Type B pancreatic cell (in vitro differentiated cells): Measurements from ENCODE around the gene PLEKHA6. TPM values are rescaled to one million over a fixed set of nuclear protein-coding genes. Genes with fewer than 3 reads are reported as not detected.

Source experiments
- DNase-seq: peaks from one replicate; pipeline ENCODE4 v3.0.0; 2021; ENCODE audit warnings: mixed read lengths; ENCODE audit not compliant: unreplicated experiment; ENCODE audit errors: extremely low spot score
- H3K27ac Mint-ChIP-seq: 2 replicates; pipeline ENCODE4 v1.8.0; 2021; ENCODE audit warnings: mild to moderate bottlenecking, mixed read lengths
- H3K27me3 Mint-ChIP-seq: 2 replicates; pipeline ENCODE4 v1.8.0; 2021; ENCODE audit warnings: mixed read lengths
- H3K36me3 Mint-ChIP-seq: 2 replicates; pipeline ENCODE4 v1.8.0; 2021; ENCODE audit warnings: mixed read lengths
- H3K4me1 Mint-ChIP-seq: one replicate; pipeline ENCODE4 v1.8.0; 2021; ENCODE audit warnings: mixed read lengths; ENCODE audit not compliant: unreplicated experiment
- H3K4me3 Mint-ChIP-seq: 2 replicates; pipeline ENCODE4 v1.8.0; 2021; ENCODE audit warnings: mild to moderate bottlenecking, mixed read lengths
- H3K9me3 Mint-ChIP-seq: 2 replicates; pipeline ENCODE4 v1.8.0; 2021; ENCODE audit warnings: mixed read lengths
- CTCF ChIP-seq: fragments of 200-600 bp; sonication (generic); conservative IDR thresholded peaks from 2 replicates; pipeline ENCODE4 v1.5.0; 2021; ENCODE audit warnings: antibody characterized with exemption, mild to moderate bottlenecking
- total RNA-seq: library from RNA; stranded (reverse); gene quantifications from 2 replicates; pipeline ENCODE4 v1.2.1, GENCODE V29; 2021; ENCODE audit warnings: low replicate concordance

The PLEKHA6 gene
- total RNA-seq, 1 donor from 2014 or later: 37.8 TPM

- Mint-ChIP-seq H3K4me1 (peaks cover 50% of the 10 kb centered on the region), H3K36me3 (peaks cover 11% of the 10 kb centered on the region), H3K27me3 (no peaks in the 10 kb centered on the region), H3K27ac (no peak overlapping the region), H3K4me3 (no peak overlapping the region), H3K9me3 (no peaks in the 10 kb centered on the region)
- no peak for DNase-seq
- TF ChIP-seq CTCF: no peak
Measured at GRCh38 chr1:204339541-204339940, 20.2 kb downstream of the PLEKHA6 start.

- no peak for DNase-seq
- H3K9me3 Mint-ChIP-seq: no peaks in the 10 kb centered on the region
Measured at GRCh38 chr1:204338997-204339396, 20.7 kb downstream of the PLEKHA6 start.

GRCh38 chr1:204338360-204338759, 21.4 kb downstream of the PLEKHA6 start:
- peaks cover 8% of the 10 kb centered on the region for H3K36me3 Mint-ChIP-seq
- peaks cover 55% of the 10 kb centered on the region for H3K4me1 Mint-ChIP-seq
- TF ChIP-seq CTCF: no peak
- no peak overlapping the region for H3K27ac Mint-ChIP-seq
- DNase-seq: no peak
- no peaks in the 10 kb centered on the region for H3K9me3 Mint-ChIP-seq
- no peaks in the 10 kb centered on the region for H3K27me3 Mint-ChIP-seq
- H3K4me3 Mint-ChIP-seq: no peak overlapping the region

More at GRCh38 chr1:204338997-204339396, 20.7 kb downstream of the PLEKHA6 start:
- H3K27ac Mint-ChIP-seq: no peak overlapping the region
- H3K4me3 Mint-ChIP-seq: no peak overlapping the region
- peaks cover 54% of the 10 kb centered on the region for H3K4me1 Mint-ChIP-seq
- H3K36me3 Mint-ChIP-seq: peaks cover 11% of the 10 kb centered on the region
- no peaks in the 10 kb centered on the region for H3K27me3 Mint-ChIP-seq
- TF ChIP-seq CTCF: no peak

- Mint-ChIP-seq H3K4me1 (peaks cover 55% of the 10 kb centered on the region), H3K27me3 (no peaks in the 10 kb centered on the region), H3K9me3 (no peaks in the 10 kb centered on the region), H3K36me3 (peaks cover 7% of the 10 kb centered on the region), H3K27ac (no peak overlapping the region), H3K4me3 (no peak overlapping the region)
- TF ChIP-seq CTCF: no peak
- DNase-seq: no peak
Measured at GRCh38 chr1:204337583-204337982, 22.1 kb downstream of the PLEKHA6 start.

GRCh38 chr1:204337036-204337429, 22.7 kb downstream of the PLEKHA6 start:
- Mint-ChIP-seq H3K27ac (no peak overlapping the region), H3K4me3 (no peak overlapping the region), H3K27me3 (no peaks in the 10 kb centered on the region), H3K4me1 (peaks cover 52% of the 10 kb centered on the region), H3K9me3 (no peaks in the 10 kb centered on the region), H3K36me3 (peaks cover 7% of the 10 kb centered on the region)
- no peak for TF ChIP-seq CTCF
- DNase-seq: no peak

- DNase-seq: no peak
- Mint-ChIP-seq H3K36me3 (peaks cover 7% of the 10 kb centered on the region), H3K9me3 (no peaks in the 10 kb centered on the region), H3K4me1 (peaks cover 51% of the 10 kb centered on the region), H3K27ac (no peak overlapping the region), H3K27me3 (no peaks in the 10 kb centered on the region), H3K4me3 (no peak overlapping the region)
- TF ChIP-seq CTCF: no peak
Measured at GRCh38 chr1:204336421-204337035, 23.2 kb downstream of the PLEKHA6 start.
